H1 (cell line): ENCODE data around the gene ADK. TPM values are rescaled to one million over a fixed set of nuclear protein-coding genes. Genes with fewer than 3 reads are reported as not detected.

Experiments
- CEBPB ChIP-seq: IDR thresholded peaks from 2 replicates; pipeline ENCODE4 v1.6.1; 2012; ENCODE audit warnings: low read depth, low read length
- JUN ChIP-seq: IDR thresholded peaks from 2 replicates; pipeline ENCODE4 v1.6.1; 2011; ENCODE audit warnings: low read depth, mild to moderate bottlenecking, improper control_type of control experiment, low read length
- POLR2AphosphoS5 ChIP-seq: IDR thresholded peaks from 2 replicates; pipeline ENCODE4 v1.6.1; 2011; ENCODE audit warnings: low read depth, low read length
- POU5F1 ChIP-seq: IDR thresholded peaks from 2 replicates; pipeline ENCODE4 v1.6.1; 2011; ENCODE audit warnings: low read depth, mild to moderate bottlenecking, low read length, moderate library complexity
- SUZ12 ChIP-seq: fragments of 200-600 bp; sonication (generic); IDR thresholded peaks from 2 replicates; pipeline ENCODE4 v1.6.1; 2012; ENCODE audit warnings: mild to moderate bottlenecking, inconsistent platforms, low read length, moderate library complexity, mixed read lengths
- polyA plus RNA-seq, 7 experiments: library from polyadenylated mRNA; depleted of rRNA in 3 of 7; stranded (reverse) in 5 of 7; unstranded in 2 of 7; fragments of >200 nt in 5 of 7; fragments of 200-250 nt in 2 of 7; gene quantifications; 1 replicate in 5 of 7; 2 replicates in 1 of 7; 4 replicates in 1 of 7; pipeline versions ENCODE4 v1.2.1 to v1.2.3, GENCODE V29; 2011 to 2013; ENCODE audit warnings: missing spikeins in 2 of 7, mixed read lengths in 2 of 7
- total RNA-seq: library from RNA; stranded (reverse); fragmentation: NEBNext Ultra II Directional; extraction: Animal tissue kit (Norgen Biotek cat#: 25700); gene quantifications from 2 replicates; pipeline ENCODE4 v1.2.1, GENCODE V29; 2021
- TF ChIP-seq, protein P1 (sequence below): fragments of 300-600 bp; sonication (generic); IDR thresholded peaks from 2 replicates; pipeline ENCODE4 v1.7.1; 2012; ENCODE audit warnings: low read length, moderate library complexity, mild to moderate bottlenecking, inconsistent platforms; ENCODE audit not compliant: insufficient replicate concordance

ADK gene
- total and polyA plus RNA-seq, 2 of the 8 experiments (the other 6 are each of a cell fraction or from before 2014, with no cell fraction given) = 12.3 to 42.4 TPM

DNA sequence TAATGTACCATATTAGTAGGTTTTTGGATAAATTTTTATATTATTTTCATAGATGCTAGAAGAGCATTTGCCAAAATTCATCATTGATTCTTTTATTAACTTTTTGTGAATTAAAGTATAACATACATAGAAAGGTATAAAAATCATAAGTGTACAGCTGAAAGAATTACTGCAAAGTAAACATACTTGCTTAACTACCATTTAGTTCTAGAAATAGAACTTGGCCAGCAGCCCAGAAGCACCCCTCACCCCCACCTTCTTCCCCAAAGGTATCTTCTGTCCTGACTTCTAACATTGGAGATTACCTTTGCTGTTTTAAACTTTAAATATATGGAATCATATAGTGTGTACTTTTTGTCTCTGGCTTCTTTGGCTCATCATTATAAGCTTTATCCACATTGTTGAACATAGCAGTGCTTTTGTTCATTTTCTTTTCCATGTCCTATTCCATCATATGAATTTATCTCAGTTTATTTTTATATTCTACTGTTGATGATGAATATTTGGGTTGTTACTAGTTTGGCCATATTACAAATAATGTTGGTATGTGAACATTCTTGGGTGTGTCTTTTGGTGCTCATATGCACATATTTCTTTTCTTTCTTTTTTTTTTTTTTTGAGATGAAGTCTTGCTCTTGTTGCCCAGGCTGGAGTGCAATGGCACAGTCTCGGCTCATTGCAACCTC lies 142.8 kb downstream of the ADK start (continued):
- TF ChIP-seq, protein P1, sequence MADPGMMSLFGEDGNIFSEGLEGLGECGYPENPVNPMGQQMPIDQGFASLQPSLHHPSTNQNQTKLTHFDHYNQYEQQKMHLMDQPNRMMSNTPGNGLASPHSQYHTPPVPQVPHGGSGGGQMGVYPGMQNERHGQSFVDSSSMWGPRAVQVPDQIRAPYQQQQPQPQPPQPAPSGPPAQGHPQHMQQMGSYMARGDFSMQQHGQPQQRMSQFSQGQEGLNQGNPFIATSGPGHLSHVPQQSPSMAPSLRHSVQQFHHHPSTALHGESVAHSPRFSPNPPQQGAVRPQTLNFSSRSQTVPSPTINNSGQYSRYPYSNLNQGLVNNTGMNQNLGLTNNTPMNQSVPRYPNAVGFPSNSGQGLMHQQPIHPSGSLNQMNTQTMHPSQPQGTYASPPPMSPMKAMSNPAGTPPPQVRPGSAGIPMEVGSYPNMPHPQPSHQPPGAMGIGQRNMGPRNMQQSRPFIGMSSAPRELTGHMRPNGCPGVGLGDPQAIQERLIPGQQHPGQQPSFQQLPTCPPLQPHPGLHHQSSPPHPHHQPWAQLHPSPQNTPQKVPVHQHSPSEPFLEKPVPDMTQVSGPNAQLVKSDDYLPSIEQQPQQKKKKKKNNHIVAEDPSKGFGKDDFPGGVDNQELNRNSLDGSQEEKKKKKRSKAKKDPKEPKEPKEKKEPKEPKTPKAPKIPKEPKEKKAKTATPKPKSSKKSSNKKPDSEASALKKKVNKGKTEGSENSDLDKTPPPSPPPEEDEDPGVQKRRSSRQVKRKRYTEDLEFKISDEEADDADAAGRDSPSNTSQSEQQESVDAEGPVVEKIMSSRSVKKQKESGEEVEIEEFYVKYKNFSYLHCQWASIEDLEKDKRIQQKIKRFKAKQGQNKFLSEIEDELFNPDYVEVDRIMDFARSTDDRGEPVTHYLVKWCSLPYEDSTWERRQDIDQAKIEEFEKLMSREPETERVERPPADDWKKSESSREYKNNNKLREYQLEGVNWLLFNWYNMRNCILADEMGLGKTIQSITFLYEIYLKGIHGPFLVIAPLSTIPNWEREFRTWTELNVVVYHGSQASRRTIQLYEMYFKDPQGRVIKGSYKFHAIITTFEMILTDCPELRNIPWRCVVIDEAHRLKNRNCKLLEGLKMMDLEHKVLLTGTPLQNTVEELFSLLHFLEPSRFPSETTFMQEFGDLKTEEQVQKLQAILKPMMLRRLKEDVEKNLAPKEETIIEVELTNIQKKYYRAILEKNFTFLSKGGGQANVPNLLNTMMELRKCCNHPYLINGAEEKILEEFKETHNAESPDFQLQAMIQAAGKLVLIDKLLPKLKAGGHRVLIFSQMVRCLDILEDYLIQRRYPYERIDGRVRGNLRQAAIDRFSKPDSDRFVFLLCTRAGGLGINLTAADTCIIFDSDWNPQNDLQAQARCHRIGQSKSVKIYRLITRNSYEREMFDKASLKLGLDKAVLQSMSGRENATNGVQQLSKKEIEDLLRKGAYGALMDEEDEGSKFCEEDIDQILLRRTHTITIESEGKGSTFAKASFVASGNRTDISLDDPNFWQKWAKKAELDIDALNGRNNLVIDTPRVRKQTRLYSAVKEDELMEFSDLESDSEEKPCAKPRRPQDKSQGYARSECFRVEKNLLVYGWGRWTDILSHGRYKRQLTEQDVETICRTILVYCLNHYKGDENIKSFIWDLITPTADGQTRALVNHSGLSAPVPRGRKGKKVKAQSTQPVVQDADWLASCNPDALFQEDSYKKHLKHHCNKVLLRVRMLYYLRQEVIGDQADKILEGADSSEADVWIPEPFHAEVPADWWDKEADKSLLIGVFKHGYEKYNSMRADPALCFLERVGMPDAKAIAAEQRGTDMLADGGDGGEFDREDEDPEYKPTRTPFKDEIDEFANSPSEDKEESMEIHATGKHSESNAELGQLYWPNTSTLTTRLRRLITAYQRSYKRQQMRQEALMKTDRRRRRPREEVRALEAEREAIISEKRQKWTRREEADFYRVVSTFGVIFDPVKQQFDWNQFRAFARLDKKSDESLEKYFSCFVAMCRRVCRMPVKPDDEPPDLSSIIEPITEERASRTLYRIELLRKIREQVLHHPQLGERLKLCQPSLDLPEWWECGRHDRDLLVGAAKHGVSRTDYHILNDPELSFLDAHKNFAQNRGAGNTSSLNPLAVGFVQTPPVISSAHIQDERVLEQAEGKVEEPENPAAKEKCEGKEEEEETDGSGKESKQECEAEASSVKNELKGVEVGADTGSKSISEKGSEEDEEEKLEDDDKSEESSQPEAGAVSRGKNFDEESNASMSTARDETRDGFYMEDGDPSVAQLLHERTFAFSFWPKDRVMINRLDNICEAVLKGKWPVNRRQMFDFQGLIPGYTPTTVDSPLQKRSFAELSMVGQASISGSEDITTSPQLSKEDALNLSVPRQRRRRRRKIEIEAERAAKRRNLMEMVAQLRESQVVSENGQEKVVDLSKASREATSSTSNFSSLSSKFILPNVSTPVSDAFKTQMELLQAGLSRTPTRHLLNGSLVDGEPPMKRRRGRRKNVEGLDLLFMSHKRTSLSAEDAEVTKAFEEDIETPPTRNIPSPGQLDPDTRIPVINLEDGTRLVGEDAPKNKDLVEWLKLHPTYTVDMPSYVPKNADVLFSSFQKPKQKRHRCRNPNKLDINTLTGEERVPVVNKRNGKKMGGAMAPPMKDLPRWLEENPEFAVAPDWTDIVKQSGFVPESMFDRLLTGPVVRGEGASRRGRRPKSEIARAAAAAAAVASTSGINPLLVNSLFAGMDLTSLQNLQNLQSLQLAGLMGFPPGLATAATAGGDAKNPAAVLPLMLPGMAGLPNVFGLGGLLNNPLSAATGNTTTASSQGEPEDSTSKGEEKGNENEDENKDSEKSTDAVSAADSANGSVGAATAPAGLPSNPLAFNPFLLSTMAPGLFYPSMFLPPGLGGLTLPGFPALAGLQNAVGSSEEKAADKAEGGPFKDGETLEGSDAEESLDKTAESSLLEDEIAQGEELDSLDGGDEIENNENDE = no peak
- TF ChIP-seq POU5F1 (no peak), JUN (no peak), SUZ12 (no peak), CEBPB (no peak), POLR2AphosphoS5 (no peak)
